ENCODE measurements around the gene WNT8A.

Gene WNT8A

GRCh38 chr5:138109463-138110265, 25.8 kb downstream of the WNT8A start (continued):
- TF ChIP-seq ZBTB44 (tag by site-specific recombination; IDR thresholded peaks at IDR 0.05) (peak; percentile 54), ZSCAN30 (tag by site-specific recombination; IDR thresholded peaks at IDR 0.05) (peak; percentile 55; the same call in 1 of the 2 replicates), ZNF555 (tag by site-specific recombination; conservative IDR thresholded peaks at IDR 0.05) (no peak), TCF7L2 (IDR thresholded peaks at IDR 0.05; ENCODE audit: borderline replicate concordance, low read depth, low read length) (peak; percentile 64; the same call in 1 of the 2 replicates), HOXD13 (CRISPR knock-in tag; IDR thresholded peaks at IDR 0.05; ENCODE audit: borderline replicate concordance) (0 out of 2 replicates have a peak, but pooled peaks have one; percentile 26), ZFP3 (tag by site-specific recombination; IDR thresholded peaks at IDR 0.05; ENCODE audit: low read depth) (peak; percentile 43; the same call in 1 of the 2 replicates), ZNF677 (tag by site-specific recombination; IDR thresholded peaks at IDR 0.05) (no peak), BCL11A (tag by site-specific recombination; IDR thresholded peaks at IDR 0.05; ENCODE audit: low read depth) (no peak), PRDM6 (tag by site-specific recombination; IDR thresholded peaks at IDR 0.05) (peak; percentile 86), ZEB2 (tag by site-specific recombination; IDR thresholded peaks at IDR 0.05) (peak; percentile 84), KLF8 (tag by site-specific recombination; IDR thresholded peaks at IDR 0.05) (peak; percentile 70), ZNF76 (tag by site-specific recombination; IDR thresholded peaks at IDR 0.05; ENCODE audit: borderline replicate concordance, low read depth) (no peak), OSR2 (tag by site-specific recombination; IDR thresholded peaks at IDR 0.05) (peak; percentile 96), ZNF777 (tag by site-specific recombination; IDR thresholded peaks at IDR 0.05; ENCODE audit: borderline replicate concordance) (no peak), ZNF133 (tag by site-specific recombination; IDR thresholded peaks at IDR 0.05) (no peak), GLIS1 (tag by site-specific recombination; IDR thresholded peaks at IDR 0.05) (peak; percentile 45), YY1 (tag by site-specific recombination; IDR thresholded peaks at IDR 0.05) (no peak), ZBTB17 (tag by site-specific recombination; IDR thresholded peaks at IDR 0.05) (peak; percentile 17; the same call in 1 of the 2 replicates), ZNF561 (tag by site-specific recombination; IDR thresholded peaks at IDR 0.05; ENCODE audit: borderline replicate concordance) (0 out of 2 replicates have a peak, but pooled peaks have one; percentile 35), WT1 (tag by site-specific recombination; IDR thresholded peaks at IDR 0.05) (peak; percentile 87), ZXDB (tag by site-specific recombination; IDR thresholded peaks at IDR 0.05) (peak; percentile 77), PRDM4 (tag by site-specific recombination; IDR thresholded peaks at IDR 0.05) (peak; percentile 51), ZNF416 (tag by site-specific recombination; IDR thresholded peaks at IDR 0.05) (no peak), ZNF843 (tag by site-specific recombination; IDR thresholded peaks at IDR 0.05) (peak; percentile 88), ZNF394 (tag by site-specific recombination; IDR thresholded peaks at IDR 0.05; ENCODE audit: borderline replicate concordance) (peak; percentile 46), GLI2 (tag by site-specific recombination; IDR thresholded peaks at IDR 0.05; ENCODE audit: borderline replicate concordance, low read depth) (peak; percentile 78)
